ENCODE measurements around the gene NIT1.

- TF ChIP-seq SP1 (IDR thresholded peaks at IDR 0.05) (no peak), NFRKB (IDR thresholded peaks at IDR 0.05) (no peak), TARDBP (IDR thresholded peaks at IDR 0.05) (no peak)
Observed at GRCh38 chr1:161117759-161118581, at the start of gene NIT1, which contains the start of gene PFDN2.
